ENCODE data around the gene GHRH.

GHRH gene

GRCh38 chr20:37261714-37262113 lies at the start of gene GHRH:
GHRH (minus strand) TSS chr20:37261814; CDS start chr20:37256889, 4,925 bp downstream.
- no peaks in the 10 kb centered on the region for H3K4me1 Mint-ChIP-seq (ENCODE audit: low read depth)
- H3K36me3 Mint-ChIP-seq, result no peaks in the 10 kb centered on the region
- no peak within 1 kb of the TSS for H3K4me3 Mint-ChIP-seq
- no peak within 1 kb of the TSS for H3K27ac Mint-ChIP-seq
- no peaks in the 10 kb centered on the region for H3K9me3 Mint-ChIP-seq (ENCODE audit: low read depth)
- H3K27me3 Mint-ChIP-seq, result peaks cover 2% of the 10 kb centered on the region

GRCh38 chr20:37310951-37311350 lies 49.3 kb upstream of the GHRH start:
- Mint-ChIP-seq H3K4me3 (no peak overlapping the region), H3K9me3 (ENCODE audit: low read depth) (no peaks in the 10 kb centered on the region), H3K36me3 (no peaks in the 10 kb centered on the region)

GRCh38 chr20:37309936-37310590 lies 48.4 kb upstream of the GHRH start:
- no peaks in the 10 kb centered on the region for H3K9me3 Mint-ChIP-seq (ENCODE audit: low read depth)
- peaks cover 17% of the 10 kb centered on the region for H3K4me1 Mint-ChIP-seq (ENCODE audit: low read depth)
- H3K27me3 Mint-ChIP-seq, result no peaks in the 10 kb centered on the region
- no peaks in the 10 kb centered on the region for H3K36me3 Mint-ChIP-seq
- H3K27ac Mint-ChIP-seq, result no peak overlapping the region
- H3K4me3 Mint-ChIP-seq, result no peak overlapping the region

More at GRCh38 chr20:37310951-37311350, 49.3 kb upstream of the GHRH start:
- Mint-ChIP-seq H3K27me3 (no peaks in the 10 kb centered on the region), H3K27ac (no peak overlapping the region), H3K4me1 (ENCODE audit: low read depth) (peaks cover 25% of the 10 kb centered on the region)

GRCh38 chr20:37309290-37309689 lies 47.7 kb upstream of the GHRH start:
- H3K4me1 Mint-ChIP-seq (ENCODE audit: low read depth), result peaks cover 13% of the 10 kb centered on the region
- no peaks in the 10 kb centered on the region for H3K9me3 Mint-ChIP-seq (ENCODE audit: low read depth)
- no peaks in the 10 kb centered on the region for H3K27me3 Mint-ChIP-seq
- H3K4me3 Mint-ChIP-seq, result no peak overlapping the region
- no peaks in the 10 kb centered on the region for H3K36me3 Mint-ChIP-seq
- no peak overlapping the region for H3K27ac Mint-ChIP-seq

- no peak overlapping the region for H3K4me3 Mint-ChIP-seq
- H3K27me3 Mint-ChIP-seq, result no peaks in the 10 kb centered on the region
- H3K36me3 Mint-ChIP-seq, result no peaks in the 10 kb centered on the region
- no peaks in the 10 kb centered on the region for H3K9me3 Mint-ChIP-seq (ENCODE audit: low read depth)
- H3K4me1 Mint-ChIP-seq (ENCODE audit: low read depth), result peaks cover 6% of the 10 kb centered on the region
- no peak overlapping the region for H3K27ac Mint-ChIP-seq
These were observed 46.8 kb upstream of the GHRH start for GRCh38 chr20:37308086-37309050.

- peaks cover 4% of the 10 kb centered on the region for H3K36me3 Mint-ChIP-seq
- H3K4me1 Mint-ChIP-seq (ENCODE audit: low read depth), result peaks cover 9% of the 10 kb centered on the region
- no peaks in the 10 kb centered on the region for H3K27me3 Mint-ChIP-seq
- no peak overlapping the region for H3K4me3 Mint-ChIP-seq
- no peak overlapping the region for H3K27ac Mint-ChIP-seq
- no peaks in the 10 kb centered on the region for H3K9me3 Mint-ChIP-seq (ENCODE audit: low read depth)
These were observed 44.2 kb upstream of the GHRH start for GRCh38 chr20:37305839-37306238.

GRCh38 chr20:37305079-37305478 lies 43.5 kb upstream of the GHRH start:
- H3K4me1 Mint-ChIP-seq (ENCODE audit: low read depth), result peaks cover 14% of the 10 kb centered on the region
- H3K27ac Mint-ChIP-seq, result no peak overlapping the region

GRCh38 chr20:37303637-37304036 lies 42.0 kb upstream of the GHRH start:
- Mint-ChIP-seq H3K4me1 (ENCODE audit: low read depth) (peaks cover 11% of the 10 kb centered on the region), H3K36me3 (peaks cover 7% of the 10 kb centered on the region), H3K4me3 (no peak overlapping the region), H3K9me3 (ENCODE audit: low read depth) (no peaks in the 10 kb centered on the region), H3K27me3 (no peaks in the 10 kb centered on the region), H3K27ac (no peak overlapping the region)

More at GRCh38 chr20:37305079-37305478, 43.5 kb upstream of the GHRH start:
- peaks cover 7% of the 10 kb centered on the region for H3K36me3 Mint-ChIP-seq
- H3K9me3 Mint-ChIP-seq (ENCODE audit: low read depth), result no peaks in the 10 kb centered on the region
- H3K27me3 Mint-ChIP-seq, result no peaks in the 10 kb centered on the region
- H3K4me3 Mint-ChIP-seq, result no peak overlapping the region

- no peaks in the 10 kb centered on the region for H3K27me3 Mint-ChIP-seq
These were observed 41.4 kb upstream of the GHRH start for GRCh38 chr20:37302981-37303380.

GRCh38 chr20:37301558-37301957 lies 39.9 kb upstream of the GHRH start:
- H3K4me3 Mint-ChIP-seq, result no peak overlapping the region
- H3K9me3 Mint-ChIP-seq (ENCODE audit: low read depth), result no peaks in the 10 kb centered on the region
- peaks cover 18% of the 10 kb centered on the region for H3K4me1 Mint-ChIP-seq (ENCODE audit: low read depth)
- H3K36me3 Mint-ChIP-seq, result peaks cover 7% of the 10 kb centered on the region
- H3K27ac Mint-ChIP-seq, result no peak overlapping the region
- no peaks in the 10 kb centered on the region for H3K27me3 Mint-ChIP-seq

More at GRCh38 chr20:37302981-37303380, 41.4 kb upstream of the GHRH start:
- no peak overlapping the region for H3K27ac Mint-ChIP-seq
- no peak overlapping the region for H3K4me3 Mint-ChIP-seq
- peaks cover 13% of the 10 kb centered on the region for H3K4me1 Mint-ChIP-seq (ENCODE audit: low read depth)
- peaks cover 7% of the 10 kb centered on the region for H3K36me3 Mint-ChIP-seq
- no peaks in the 10 kb centered on the region for H3K9me3 Mint-ChIP-seq (ENCODE audit: low read depth)

- H3K36me3 Mint-ChIP-seq, result peaks cover 7% of the 10 kb centered on the region
These were observed 39.5 kb upstream of the GHRH start for GRCh38 chr20:37301120-37301519.

GRCh38 chr20:37299718-37300528 lies 38.3 kb upstream of the GHRH start:
- peaks cover 7% of the 10 kb centered on the region for H3K36me3 Mint-ChIP-seq
- no peaks in the 10 kb centered on the region for H3K9me3 Mint-ChIP-seq (ENCODE audit: low read depth)
- no peaks in the 10 kb centered on the region for H3K27me3 Mint-ChIP-seq
- no peak overlapping the region for H3K27ac Mint-ChIP-seq
- peaks cover 35% of the 10 kb centered on the region for H3K4me1 Mint-ChIP-seq (ENCODE audit: low read depth)
- H3K4me3 Mint-ChIP-seq, result no peak overlapping the region

More at GRCh38 chr20:37301120-37301519, 39.5 kb upstream of the GHRH start:
- Mint-ChIP-seq H3K27me3 (no peaks in the 10 kb centered on the region), H3K27ac (no peak overlapping the region), H3K4me1 (ENCODE audit: low read depth) (peaks cover 23% of the 10 kb centered on the region), H3K9me3 (ENCODE audit: low read depth) (no peaks in the 10 kb centered on the region), H3K4me3 (no peak overlapping the region)

- Mint-ChIP-seq H3K9me3 (ENCODE audit: low read depth) (no peaks in the 10 kb centered on the region), H3K4me3 (no peak overlapping the region), H3K36me3 (peaks cover 15% of the 10 kb centered on the region), H3K27ac (no peak overlapping the region), H3K27me3 (no peaks in the 10 kb centered on the region), H3K4me1 (ENCODE audit: low read depth) (peaks cover 48% of the 10 kb centered on the region)
These were observed 36.8 kb upstream of the GHRH start for GRCh38 chr20:37298190-37298939.
